ENCODE data around the gene CCDC177. TPM values are rescaled to one million over a fixed set of nuclear protein-coding genes. Genes with fewer than 3 reads are reported as not detected.

CCDC177 gene
- total and polyA plus RNA-seq, 2 of the 8 experiments (the other 6 are each of a cell fraction or from before 2014, with no cell fraction given): 0.62 to 2.8 TPM

GRCh38 chr14:69610874-69611171, 36.2 kb upstream of the CCDC177 start (continued):
- TF ChIP-seq EZH2 (IDR thresholded peaks at IDR 0.05; ENCODE audit: low read depth, low read length, severe bottlenecking) (no peak), CTCF (IDR thresholded peaks at IDR 0.05; ENCODE audit: control extremely low read depth in 1 of 3, insufficient read depth in 1 of 3, low read depth in 1 of 3, low read length in 3 of 3) (no peak), ATF3 (IDR thresholded peaks at IDR 0.05; ENCODE audit: insufficient read depth, low read depth, low read length) (no peak), USF2 (IDR thresholded peaks at IDR 0.05; ENCODE audit: low read length) (no peak)
